Measurements from ENCODE around the gene NPY1R. TPM values are rescaled to one million over a fixed set of nuclear protein-coding genes. Genes with fewer than 3 reads are reported as not detected.

NPY1R gene
- polyA plus RNA-seq, 3 donors: not detected

DNA sequence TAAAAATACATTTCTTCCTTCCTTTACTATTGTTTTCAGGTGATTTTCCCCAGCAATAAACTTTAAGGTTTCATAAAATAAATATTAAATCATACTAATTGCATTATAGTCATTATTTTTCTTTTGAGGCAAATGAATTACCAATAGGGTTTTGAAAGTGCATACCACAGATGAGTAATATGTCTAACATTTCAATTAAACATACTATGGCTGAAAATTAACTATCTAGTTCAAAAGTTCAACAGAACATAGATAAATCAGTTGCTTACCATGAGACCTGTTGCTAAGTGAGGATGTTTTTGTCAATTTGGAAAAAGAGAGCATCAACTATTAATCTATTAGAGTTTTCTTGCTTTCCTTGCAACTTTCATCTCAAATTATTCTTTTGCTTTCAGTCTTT is 46.3 kb upstream of the NPY1R start:
- Histone ChIP-seq H3K4me3 (replicated peaks in 1 of 3; ENCODE audit: low read depth in 2 of 3, low read length in 3 of 3) (no peak overlapping the region), H3K27me3 (ENCODE audit: control insufficient read depth in 2 of 2, insufficient read depth in 2 of 2, low read length in 2 of 2) (no peaks in the 10 kb centered on the region), H3K36me3 (replicated peaks in 1 of 2; ENCODE audit: control insufficient read depth in 1 of 2, insufficient read depth in 2 of 2, low read length in 2 of 2) (no peaks in the 10 kb centered on the region), H2AFZ (ENCODE audit: insufficient read depth, low read depth, low read length, poor library complexity, severe bottlenecking) (no peak overlapping the region), H3K4me1 (ENCODE audit: control insufficient read depth in 1 of 2, insufficient read depth in 2 of 2, low read length in 2 of 2) (no peaks in the 10 kb centered on the region), H3K9me3 (replicated peaks in 1 of 2; ENCODE audit: control insufficient read depth in 1 of 2, insufficient read depth in 1 of 2, low read length in 2 of 2) (no peaks in the 10 kb centered on the region), H3K9ac (ENCODE audit: insufficient read depth, low read length, poor library complexity, severe bottlenecking) (no peak overlapping the region), H4K20me1 (ENCODE audit: insufficient read depth, low read length) (no peaks in the 10 kb centered on the region), H3K79me2 (ENCODE audit: insufficient read depth, low read length) (no peaks in the 10 kb centered on the region), H3K4me2 (replicated peaks; ENCODE audit: extremely low read depth, low read length, poor library complexity, severe bottlenecking) (no peak overlapping the region), H3K27ac (ENCODE audit: low read depth in 1 of 2, low read length in 2 of 2) (no peak overlapping the region)
- H3K4me3 Mint-ChIP-seq: no peak overlapping the region
- TF ChIP-seq, protein P1, sequence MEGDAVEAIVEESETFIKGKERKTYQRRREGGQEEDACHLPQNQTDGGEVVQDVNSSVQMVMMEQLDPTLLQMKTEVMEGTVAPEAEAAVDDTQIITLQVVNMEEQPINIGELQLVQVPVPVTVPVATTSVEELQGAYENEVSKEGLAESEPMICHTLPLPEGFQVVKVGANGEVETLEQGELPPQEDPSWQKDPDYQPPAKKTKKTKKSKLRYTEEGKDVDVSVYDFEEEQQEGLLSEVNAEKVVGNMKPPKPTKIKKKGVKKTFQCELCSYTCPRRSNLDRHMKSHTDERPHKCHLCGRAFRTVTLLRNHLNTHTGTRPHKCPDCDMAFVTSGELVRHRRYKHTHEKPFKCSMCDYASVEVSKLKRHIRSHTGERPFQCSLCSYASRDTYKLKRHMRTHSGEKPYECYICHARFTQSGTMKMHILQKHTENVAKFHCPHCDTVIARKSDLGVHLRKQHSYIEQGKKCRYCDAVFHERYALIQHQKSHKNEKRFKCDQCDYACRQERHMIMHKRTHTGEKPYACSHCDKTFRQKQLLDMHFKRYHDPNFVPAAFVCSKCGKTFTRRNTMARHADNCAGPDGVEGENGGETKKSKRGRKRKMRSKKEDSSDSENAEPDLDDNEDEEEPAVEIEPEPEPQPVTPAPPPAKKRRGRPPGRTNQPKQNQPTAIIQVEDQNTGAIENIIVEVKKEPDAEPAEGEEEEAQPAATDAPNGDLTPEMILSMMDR (IDR thresholded peaks at IDR 0.05): no peak
- peaks cover 0 to 3% (median 0%) of the 10 kb centered on the region in 7 donors for H3K9me3 Mint-ChIP-seq
- no peak overlapping the region for H3K27ac Mint-ChIP-seq
- H3K36me3 Mint-ChIP-seq: no peaks in the 10 kb centered on the region
- DNase-seq: no peak
- H3K4me1 Mint-ChIP-seq: no peaks in the 10 kb centered on the region
- intact Hi-C loops (cut with micrococcal nuclease): no loop called here
- peaks cover 2 to 7% (median 7%) of the 10 kb centered on the region in 3 donors for H3K27me3 Mint-ChIP-seq (ENCODE audit: low read depth in 3 of 3)

DNA sequence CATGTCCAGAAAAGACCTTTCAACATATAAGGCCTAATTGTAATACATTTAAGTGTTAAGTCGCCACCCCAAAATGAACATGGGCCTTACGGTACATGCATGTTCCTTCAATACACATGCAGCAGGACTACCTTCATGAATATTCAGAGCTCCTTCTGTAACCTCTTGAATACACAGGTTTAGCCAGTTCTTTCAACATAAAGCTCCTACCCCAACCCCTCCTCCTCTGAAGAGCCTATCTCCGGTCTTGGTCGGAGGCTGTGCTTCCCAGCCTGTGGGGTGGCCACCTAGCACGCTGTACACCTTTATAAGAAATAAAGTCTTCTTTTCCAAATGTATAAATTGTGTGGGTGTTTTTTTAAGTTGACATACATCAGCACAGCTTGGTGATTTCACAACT is 39.6 kb upstream of the NPY1R start:
- Mint-ChIP-seq H3K36me3 (no peaks in the 10 kb centered on the region), H3K9me3 (peaks cover 0 to 3% (median 0%) of the 10 kb centered on the region in 7 donors), H3K27ac (no peak overlapping the region), H3K4me3 (no peak overlapping the region), H3K27me3 (ENCODE audit: low read depth in 3 of 3) (peaks cover 6 to 9% (median 8%) of the 10 kb centered on the region in 3 donors), H3K4me1 (no peaks in the 10 kb centered on the region)
- no peak for DNase-seq
- no peaks in the 10 kb centered on the region for H3K4me1 ChIP-seq (ENCODE audit: control insufficient read depth in 1 of 2, insufficient read depth in 2 of 2, low read length in 2 of 2)
- H3K36me3 ChIP-seq (replicated peaks in 1 of 2; ENCODE audit: control insufficient read depth in 1 of 2, insufficient read depth in 2 of 2, low read length in 2 of 2): no peaks in the 10 kb centered on the region
- H3K4me2 ChIP-seq (replicated peaks; ENCODE audit: extremely low read depth, low read length, poor library complexity, severe bottlenecking): no peak overlapping the region
- H3K4me3 ChIP-seq (replicated peaks in 1 of 3; ENCODE audit: low read depth in 2 of 3, low read length in 3 of 3): no peak overlapping the region
- TF ChIP-seq, protein P1 (IDR thresholded peaks at IDR 0.05): no peak
- intact Hi-C loops (cut with micrococcal nuclease): no loop called here
- H4K20me1 ChIP-seq (ENCODE audit: insufficient read depth, low read length): no peaks in the 10 kb centered on the region
- no peaks in the 10 kb centered on the region for H3K79me2 ChIP-seq (ENCODE audit: insufficient read depth, low read length)
- H3K27ac ChIP-seq (ENCODE audit: low read depth in 1 of 2, low read length in 2 of 2): no peak overlapping the region
- H3K9ac ChIP-seq (ENCODE audit: insufficient read depth, low read length, poor library complexity, severe bottlenecking): no peak overlapping the region
- WGBS (ENCODE audit: insufficient coverage): 95% methylated on average over 2 of the region's 5 CpGs
- H2AFZ ChIP-seq (ENCODE audit: insufficient read depth, low read depth, low read length, poor library complexity, severe bottlenecking): no peak overlapping the region
- no peaks in the 10 kb centered on the region for H3K9me3 ChIP-seq (replicated peaks in 1 of 2; ENCODE audit: control insufficient read depth in 1 of 2, insufficient read depth in 1 of 2, low read length in 2 of 2)
- no peaks in the 10 kb centered on the region for H3K27me3 ChIP-seq (ENCODE audit: control insufficient read depth in 2 of 2, insufficient read depth in 2 of 2, low read length in 2 of 2)

Data from CD14-positive monocyte (primary cell).